HG02852 (cell line): ENCODE results near the gene NXF1.
"Not testable (repeated sequence)": the region's sequence is repeated elsewhere in the genome, so short reads cannot be mapped to it uniquely, and the experiment has no call there.

ENCODE experiments used
- ATAC-seq: cut with Tn5 transposase; IDR thresholded peaks from one replicate; pipeline ENCODE4 v1.9.1; 2021; ENCODE audit warnings: mild to moderate bottlenecking, moderate library complexity; ENCODE audit not compliant: unreplicated experiment

The NXF1 gene

GRCh38 chr11:62788991-62789390 is 16.2 kb downstream of the NXF1 start:
- no peak for ATAC-seq

- peak; percentile 69 for ATAC-seq
Observed at GRCh38 chr11:62787005-62787759, 18.1 kb downstream of the NXF1 start, which contains the start of gene TMEM179B. TSS of gene TMEM179B (plus strand) at chr11:62787402. CDS start at chr11:62787432, 30 bp downstream.

GRCh38 chr11:62786318-62787004 is 18.8 kb downstream of the NXF1 start:
- ATAC-seq = peak; percentile 69

- ATAC-seq = no peak
Observed at GRCh38 chr11:62782753-62783152, 22.5 kb downstream of the NXF1 start.

GRCh38 chr11:62778441-62778840 is 26.8 kb downstream of the NXF1 start:
- no peak for ATAC-seq

- no peak for ATAC-seq
Observed at GRCh38 chr11:62777389-62777788, 27.9 kb downstream of the NXF1 start.

- no peak for ATAC-seq
Observed at GRCh38 chr11:62775646-62776045, 29.6 kb downstream of the NXF1 start.

- ATAC-seq = no peak
Observed at GRCh38 chr11:62774407-62774806, 30.8 kb downstream of the NXF1 start.

GRCh38 chr11:62771144-62772021 is 33.9 kb downstream of the NXF1 start, which contains the start of gene TAF6L:
TSS of gene TAF6L (plus strand) at chr11:62771396. CDS start at chr11:62775784, 4,388 bp downstream.
- peak; percentile 81 for ATAC-seq

GRCh38 chr11:62770778-62771143 is 34.5 kb downstream of the NXF1 start:
- no peak for ATAC-seq

- ATAC-seq = not testable (repeated sequence)
Observed at GRCh38 chr11:62760867-62761227, 44.4 kb downstream of the NXF1 start.

- no peak for ATAC-seq
Observed at GRCh38 chr11:62757846-62758788, 47.1 kb downstream of the NXF1 start.

GRCh38 chr11:62755086-62755615 is 50.1 kb downstream of the NXF1 start:
- ATAC-seq = no peak

GRCh38 chr11:62753736-62754603 is 51.3 kb downstream of the NXF1 start, which contains the start of gene ZBTB3:
TSS of gene ZBTB3 (minus strand) at chr11:62754160. CDS start at chr11:62753664, 496 bp downstream.
- peak; percentile 95 for ATAC-seq

GRCh38 chr11:62752994-62753735 is 52.1 kb downstream of the NXF1 start:
- ATAC-seq = no peak

- no peak for ATAC-seq
Observed at GRCh38 chr11:62752177-62752785, 53.0 kb downstream of the NXF1 start.

GRCh38 chr11:62749931-62750330 is 55.3 kb downstream of the NXF1 start:
- ATAC-seq = not testable (repeated sequence)
